Kidney epithelial cell (primary cell): Measurements from ENCODE around the gene PLSCR1. TPM values are rescaled to one million over a fixed set of nuclear protein-coding genes. Genes with fewer than 3 reads are reported as not detected.

Experiments used
- DNase-seq: peaks from one replicate; pipeline ENCODE4 v3.0.0-alpha.2; 2010; ENCODE audit warnings: low read depth
- H3K27me3 ChIP-seq: 2 replicates; pipeline ENCODE4 v1.6.0; 2011; ENCODE audit warnings: low read length; ENCODE audit not compliant: control insufficient read depth, insufficient read depth
- H3K36me3 ChIP-seq: 2 replicates; pipeline ENCODE4 v1.5.1; 2011; ENCODE audit warnings: low read length; ENCODE audit not compliant: control insufficient read depth, insufficient read depth
- H3K4me3 ChIP-seq: 2 replicates; pipeline ENCODE4 v1.5.1; 2011; ENCODE audit warnings: low read depth, mild to moderate bottlenecking, control low read depth, low read length
- CTCF ChIP-seq: IDR thresholded peaks from 2 replicates; pipeline ENCODE4 v1.5.1; 2011; ENCODE audit warnings: mild to moderate bottlenecking, moderate library complexity, low read length, control low read depth, inconsistent platforms; ENCODE audit not compliant: insufficient read depth, poor library complexity, severe bottlenecking
- total RNA-seq: library from RNA; depleted of rRNA; stranded (reverse); fragments of >200 nt; gene quantifications from 2 replicates; pipeline ENCODE4 v1.2.3, GENCODE V29; 2015

The PLSCR1 gene
- total RNA-seq, 1 donor from 2014 or later: 235 TPM

GRCh38 chr3:146473726-146474125, 70.7 kb downstream of the PLSCR1 start:
- TF ChIP-seq CTCF: no peak

GRCh38 chr3:146472611-146473010, 71.8 kb downstream of the PLSCR1 start:
- H3K36me3 ChIP-seq: no peaks in the 10 kb centered on the region
- no peak for DNase-seq
- H3K27me3 ChIP-seq: no peaks in the 10 kb centered on the region
- H3K4me3 ChIP-seq: no peak overlapping the region
- TF ChIP-seq CTCF: no peak

More at GRCh38 chr3:146473726-146474125, 70.7 kb downstream of the PLSCR1 start:
- no peak for DNase-seq
- no peaks in the 10 kb centered on the region for H3K27me3 ChIP-seq
- H3K36me3 ChIP-seq: no peaks in the 10 kb centered on the region
- no peak overlapping the region for H3K4me3 ChIP-seq

GRCh38 chr3:146471012-146471411, 73.4 kb downstream of the PLSCR1 start:
- no peaks in the 10 kb centered on the region for H3K36me3 ChIP-seq
- H3K4me3 ChIP-seq: no peak overlapping the region
- DNase-seq: no peak
- no peaks in the 10 kb centered on the region for H3K27me3 ChIP-seq
- TF ChIP-seq CTCF: no peak

- no peak for DNase-seq
- no peak overlapping the region for H3K4me3 ChIP-seq
- TF ChIP-seq CTCF: no peak
- no peaks in the 10 kb centered on the region for H3K36me3 ChIP-seq
- H3K27me3 ChIP-seq: no peaks in the 10 kb centered on the region
These were observed 73.9 kb downstream of the PLSCR1 start for GRCh38 chr3:146470425-146470990.

- Histone ChIP-seq H3K36me3 (no peaks in the 10 kb centered on the region), H3K4me3 (peak within 1 kb of the TSS; percentile 55), H3K27me3 (no peaks in the 10 kb centered on the region)
- no peak for TF ChIP-seq CTCF
- peak; percentile 4 for DNase-seq
These were observed 75.0 kb downstream of the PLSCR1 start, which contains the start of gene PLSCR2 for GRCh38 chr3:146469150-146470017. Gene PLSCR2 (minus strand): TSS chr3:146469561. CDS start chr3:146459904, 9,657 bp downstream.

- Histone ChIP-seq H3K4me3 (no peak overlapping the region), H3K36me3 (no peaks in the 10 kb centered on the region), H3K27me3 (no peaks in the 10 kb centered on the region)
- DNase-seq: no peak
- TF ChIP-seq CTCF: no peak
These were observed 75.7 kb downstream of the PLSCR1 start for GRCh38 chr3:146468671-146469149.
